Stimulated activated CD8-positive, alpha-beta memory T cell treated with anti-CD3 and anti-CD28 coated beads, Interleukin-4, amount 100 ng/mL, for 1 hour (primary cell): ENCODE measurements around the gene CD99.
"Not testable (repeated sequence)": the region's sequence is repeated elsewhere in the genome, so short reads cannot be mapped to it uniquely, and the experiment has no call there.

Experiments used
- DNase-seq, 2 donors: peaks; one replicate each; pipeline ENCODE4 v3.0.0-alpha.2; 2020; ENCODE audit warnings: low read depth in 2 of 2, low spot score in 1 of 2

The CD99 gene

DNA sequence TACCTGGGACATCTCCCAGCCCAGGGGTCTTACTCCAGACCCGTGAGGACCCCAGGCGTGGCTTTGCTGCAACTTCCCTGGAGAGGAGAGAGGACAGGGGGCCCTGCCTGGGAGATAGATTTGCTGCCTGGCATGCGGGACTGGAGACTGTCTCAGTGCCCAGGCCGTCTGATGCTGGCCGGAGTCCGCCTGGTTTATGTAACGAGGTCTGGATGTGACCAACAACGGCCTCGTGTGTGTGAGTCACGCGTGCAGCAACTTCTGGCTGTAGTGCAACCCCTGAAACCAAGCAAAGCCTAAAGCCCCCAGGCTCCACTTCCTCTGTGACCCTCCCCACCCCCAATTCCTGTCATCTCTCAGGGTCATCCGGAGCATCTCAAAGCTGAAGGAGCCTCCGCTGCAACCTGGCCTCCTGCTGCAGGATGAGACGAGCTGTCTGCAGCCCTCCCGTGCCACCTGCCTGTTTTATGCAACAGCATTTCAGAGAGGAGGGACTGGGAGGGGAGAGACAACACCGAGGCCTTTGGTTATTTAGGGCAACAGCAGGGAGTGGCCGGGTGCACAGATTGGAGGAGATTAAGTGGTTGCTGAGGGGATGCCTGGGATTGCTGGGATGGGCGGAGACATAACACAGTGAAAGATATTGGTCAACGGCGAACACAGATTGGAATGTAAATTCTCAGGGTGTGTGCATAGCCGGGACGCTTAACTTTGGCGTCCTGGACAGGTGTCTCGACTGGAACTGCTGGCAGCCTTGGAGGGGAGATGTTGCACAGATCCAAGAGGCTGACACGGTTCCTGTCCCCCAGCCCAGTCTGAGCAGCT, 76.7 kb downstream of the CD99 start:
- no peak for DNase-seq

DNA sequence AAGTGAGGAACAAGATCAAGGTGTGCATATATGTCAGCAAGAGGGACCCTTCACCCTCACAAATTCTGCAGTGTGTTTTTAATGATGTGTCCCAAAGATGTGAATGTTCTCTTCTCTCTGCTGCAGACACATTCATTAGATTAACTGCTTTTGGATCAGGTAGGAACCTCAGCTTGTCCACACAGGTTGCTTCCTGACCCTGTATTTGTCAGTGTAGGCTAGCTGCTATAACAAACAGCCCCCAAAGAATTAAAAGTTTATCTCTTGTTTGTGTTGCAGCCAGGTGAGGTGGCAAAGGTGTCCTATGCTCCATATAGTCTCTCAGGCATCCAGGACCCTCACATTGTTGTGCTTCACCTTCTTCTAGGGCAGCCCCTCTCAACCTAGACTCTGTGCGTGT, 78.5 kb downstream of the CD99 start:
- no peak for DNase-seq

DNA sequence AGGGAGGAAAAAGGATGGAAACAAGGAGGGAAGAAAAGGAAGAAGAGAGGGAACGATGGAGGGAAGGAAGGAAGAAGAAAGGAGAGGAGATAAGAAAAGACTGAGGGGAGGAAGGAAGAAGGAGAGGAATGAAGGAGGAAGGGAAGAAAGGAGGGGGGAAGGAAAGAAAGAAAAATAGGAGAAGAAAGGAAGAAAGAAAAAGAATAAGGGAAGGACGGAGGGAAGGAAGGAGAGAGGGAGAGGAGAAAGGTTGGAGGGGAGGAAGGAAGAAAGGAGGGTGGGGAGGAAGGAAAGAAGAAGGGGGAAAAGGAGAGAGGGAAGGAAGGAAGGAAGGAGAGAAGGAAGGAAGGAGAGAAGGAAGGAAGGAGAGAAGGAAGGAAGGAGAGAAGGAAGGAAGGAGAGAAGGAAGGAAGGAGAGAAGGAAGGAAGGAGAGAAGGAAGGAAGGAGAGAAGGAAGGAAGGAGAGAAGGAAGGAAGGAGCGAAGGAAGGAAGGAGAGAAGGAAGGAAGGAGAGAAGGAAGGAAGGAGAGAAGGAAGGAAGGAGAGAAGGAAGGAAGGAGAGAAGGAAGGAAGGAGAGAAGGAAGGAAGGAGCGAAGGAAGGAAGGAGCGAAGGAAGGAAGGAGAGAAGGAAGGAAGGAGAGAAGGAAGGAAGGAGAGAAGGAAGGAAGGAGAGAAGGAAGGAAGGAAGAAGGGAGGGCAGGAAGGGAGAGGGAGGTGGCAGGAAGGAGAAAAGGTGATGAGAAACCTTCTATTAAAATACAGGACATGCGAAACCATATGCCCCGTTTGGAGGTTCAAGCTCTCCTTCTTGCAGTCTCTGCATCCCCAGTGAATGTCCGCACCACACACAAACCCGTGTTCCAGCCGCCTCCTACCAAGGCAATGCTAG, 82.3 kb downstream of the CD99 start:
- DNase-seq: not testable (repeated sequence)

DNA sequence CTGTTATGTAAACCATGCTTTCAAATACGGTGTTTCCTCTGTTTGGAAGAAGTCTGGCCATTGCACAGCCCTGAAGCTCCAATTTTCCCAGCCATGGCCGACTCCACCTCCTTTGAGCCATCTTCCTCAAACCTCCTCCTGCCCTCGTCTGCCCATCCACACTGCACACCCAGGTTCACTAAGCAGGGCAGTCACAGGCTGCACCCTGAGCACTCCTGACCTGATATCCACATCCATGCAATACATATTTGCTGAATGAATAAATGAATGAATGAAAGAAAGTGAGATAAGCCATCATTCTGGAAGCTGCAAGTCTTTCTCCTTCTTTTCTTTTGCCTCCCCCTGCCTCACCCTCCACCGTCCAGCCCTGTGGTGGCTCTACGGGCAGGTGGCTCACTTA, 83.0 kb downstream of the CD99 start:
- no peak for DNase-seq

DNA sequence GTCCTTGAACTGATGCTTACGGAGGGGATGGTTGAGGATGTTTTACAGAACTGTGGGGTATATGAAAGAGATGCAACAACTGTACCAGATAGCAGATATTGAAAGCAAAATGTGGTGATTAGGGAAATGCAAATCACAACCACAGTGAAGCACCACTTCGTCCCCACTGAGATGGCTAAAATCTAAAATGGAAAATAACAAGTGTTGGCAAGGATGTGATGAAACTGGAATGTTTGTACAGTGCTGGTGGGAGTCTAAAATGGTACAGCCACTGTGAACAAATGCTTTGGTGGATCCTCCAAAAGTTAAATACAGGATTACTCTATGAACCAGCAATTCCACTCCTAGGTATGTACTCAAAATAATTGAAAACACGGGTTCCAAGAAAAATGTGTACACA, 83.7 kb downstream of the CD99 start:
- DNase-seq: no peak

DNA sequence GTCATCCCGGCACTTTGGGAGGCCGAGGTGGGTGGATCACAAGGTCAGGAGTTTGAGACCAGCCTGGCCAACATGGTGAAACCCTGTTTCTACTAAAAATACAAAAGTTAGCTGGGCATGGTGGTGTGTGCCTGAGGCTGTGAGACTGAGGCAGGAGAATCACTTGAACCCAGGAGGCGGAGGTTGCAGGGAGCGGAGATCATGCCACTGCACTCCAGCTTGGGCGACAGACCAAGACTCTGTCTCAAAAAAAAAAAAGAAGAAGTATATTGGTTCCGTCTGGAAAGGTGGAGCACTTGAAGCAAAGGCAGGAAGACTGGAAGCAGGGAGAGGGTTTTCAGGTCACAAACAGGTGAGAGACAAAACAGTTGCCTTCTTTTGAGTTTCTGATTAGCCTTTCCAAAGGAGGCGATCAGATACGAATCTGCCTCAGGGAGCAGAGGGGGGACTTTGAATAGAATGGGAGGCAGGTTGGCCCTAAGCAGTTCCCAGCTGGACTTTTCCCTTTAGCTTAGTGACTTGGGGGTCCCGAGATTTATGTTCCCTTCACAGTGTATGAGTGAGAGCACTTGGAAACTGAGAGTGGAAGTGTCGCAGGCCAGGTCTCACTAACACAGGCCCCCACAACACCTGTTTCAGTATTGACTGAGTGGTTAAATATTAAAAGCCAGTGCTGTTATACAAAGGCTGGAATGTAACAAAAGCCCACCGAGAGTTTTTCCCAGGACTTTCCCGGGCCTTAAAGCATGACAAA, 89.6 kb downstream of the CD99 start:
- DNase-seq: not testable (repeated sequence)

DNA sequence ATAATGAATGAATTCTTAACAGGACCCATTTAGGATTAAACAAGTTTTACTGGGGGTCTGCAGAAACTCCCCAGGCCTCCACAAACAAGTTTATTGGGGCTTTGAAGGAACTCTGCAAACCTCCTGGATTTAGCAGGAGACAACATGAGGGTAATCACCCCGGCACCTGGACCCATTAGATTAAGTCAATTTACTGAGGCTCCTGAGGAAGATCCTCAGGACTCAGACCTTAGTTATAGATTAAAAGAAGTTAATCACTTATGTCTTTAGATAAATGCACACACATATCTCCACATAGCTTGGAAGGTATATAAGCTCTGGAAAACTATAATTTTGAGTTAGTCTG, 90.1 kb downstream of the CD99 start:
- no peak for DNase-seq

DNA sequence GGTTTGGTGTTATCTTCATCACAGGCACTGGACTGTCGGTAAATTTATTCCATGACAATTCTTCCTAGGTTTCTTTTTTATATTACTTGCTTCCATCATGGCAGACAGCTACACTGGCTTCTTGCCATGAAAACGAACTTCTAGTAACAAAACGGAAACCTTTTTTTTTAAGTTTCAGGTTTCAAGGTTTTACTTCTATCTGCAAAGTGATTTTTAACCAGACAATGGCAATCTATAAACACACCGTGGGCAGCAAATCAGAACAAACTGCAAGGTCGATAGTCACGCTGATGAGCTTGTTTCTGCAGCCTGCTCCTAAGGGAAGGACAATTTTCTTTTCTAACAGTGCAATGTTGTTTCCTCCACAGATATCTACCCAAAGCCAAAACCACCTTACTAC, 90.6 kb downstream of the CD99 start:
- no peak for DNase-seq

DNA sequence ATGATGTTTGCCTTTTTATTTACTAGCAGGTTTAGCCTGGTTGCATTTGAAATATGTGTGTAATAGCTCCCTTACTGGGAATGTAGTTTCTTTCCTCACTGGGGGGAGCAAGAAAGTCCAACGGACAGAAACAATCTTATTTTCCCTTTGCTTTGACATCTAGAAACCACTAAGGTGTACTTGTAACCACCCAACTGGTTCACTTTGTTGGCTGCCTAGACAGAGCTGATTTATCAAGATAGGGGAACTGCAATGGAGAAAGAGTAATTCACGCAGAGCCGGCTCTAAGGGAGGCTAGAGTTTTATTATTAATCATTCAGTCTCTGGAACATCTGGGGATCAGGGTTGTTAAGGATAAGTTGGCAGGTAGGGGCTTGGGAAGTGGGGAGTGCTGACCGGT, 91.1 kb downstream of the CD99 start:
- DNase-seq: no peak

DNA sequence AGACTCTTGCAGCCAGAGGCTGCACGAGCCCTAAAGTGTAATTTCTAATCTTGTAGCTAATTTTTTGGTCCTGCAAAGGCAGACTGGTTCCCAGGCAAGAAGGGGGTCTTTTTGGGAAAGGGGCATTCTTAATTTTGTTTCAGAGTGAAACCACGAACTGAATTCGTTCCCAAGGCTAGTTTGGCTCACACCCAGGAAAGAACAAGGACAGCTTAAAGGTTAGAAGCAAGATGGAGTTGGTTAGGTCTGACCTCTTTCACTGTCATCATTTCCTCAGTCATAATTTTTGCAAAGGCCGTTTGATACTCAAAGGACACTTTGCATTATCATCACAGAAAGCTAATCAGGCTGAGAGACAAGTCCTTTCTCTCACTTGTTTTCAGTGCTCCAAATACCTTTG, 91.7 kb downstream of the CD99 start:
- DNase-seq: no peak

DNA sequence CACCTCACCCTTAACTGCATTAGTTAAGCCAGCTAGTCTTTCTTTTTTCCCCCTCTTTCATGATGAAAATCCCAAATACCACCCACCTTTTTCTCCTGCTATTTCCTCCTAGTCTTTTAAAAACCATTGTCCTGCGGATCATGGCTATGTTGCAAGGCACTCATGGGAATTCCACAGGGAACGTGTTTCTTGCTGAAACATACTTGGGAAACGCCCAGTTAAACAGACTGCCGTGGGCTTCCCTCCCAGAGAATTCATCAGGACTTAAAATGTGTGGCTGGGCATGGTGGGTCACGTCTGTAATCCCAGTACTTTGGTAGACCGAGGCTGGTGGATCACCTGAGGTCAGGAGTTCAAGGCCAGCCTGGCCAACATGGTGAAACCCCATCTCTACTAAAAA, 92.9 kb downstream of the CD99 start:
- no peak for DNase-seq

DNA sequence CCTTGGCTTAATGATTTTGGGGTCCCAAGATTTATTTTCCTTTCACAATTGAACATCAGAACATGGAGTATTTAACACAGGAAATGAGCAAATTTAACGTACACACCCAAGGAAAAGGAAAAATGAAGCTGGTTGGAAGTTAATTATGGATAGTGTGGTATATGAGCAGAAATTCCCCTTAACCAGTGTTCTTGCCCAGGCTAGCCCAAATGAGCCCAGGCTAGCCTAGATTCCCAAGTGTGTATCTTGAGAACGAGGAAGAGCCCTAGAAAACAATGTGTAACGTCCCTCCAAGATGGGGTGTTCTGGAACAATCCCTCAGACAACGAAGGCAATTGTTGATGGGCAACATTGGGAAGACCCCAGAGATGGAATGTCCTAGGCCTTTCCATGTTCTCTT, 94.4 kb downstream of the CD99 start:
- no peak for DNase-seq

DNA sequence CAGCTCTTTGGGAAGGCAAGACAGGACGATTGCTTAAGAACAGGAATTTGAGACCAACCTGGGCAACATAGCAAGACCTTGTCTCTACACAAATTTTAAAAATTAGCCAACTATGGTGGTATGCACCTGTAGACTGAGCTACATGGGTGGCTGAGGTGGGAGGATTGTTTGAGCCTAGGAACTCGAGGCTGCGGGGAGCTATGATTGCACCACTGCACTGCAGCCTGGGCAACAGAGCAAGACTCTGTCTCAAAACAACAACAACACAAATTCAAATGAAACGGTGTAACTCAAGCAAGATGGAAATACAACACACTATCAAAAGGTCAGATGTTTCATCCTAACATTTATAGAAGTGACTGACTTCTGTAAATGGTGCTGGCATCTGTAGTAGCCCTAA, 97.9 kb downstream of the CD99 start:
- DNase-seq: no peak

DNA sequence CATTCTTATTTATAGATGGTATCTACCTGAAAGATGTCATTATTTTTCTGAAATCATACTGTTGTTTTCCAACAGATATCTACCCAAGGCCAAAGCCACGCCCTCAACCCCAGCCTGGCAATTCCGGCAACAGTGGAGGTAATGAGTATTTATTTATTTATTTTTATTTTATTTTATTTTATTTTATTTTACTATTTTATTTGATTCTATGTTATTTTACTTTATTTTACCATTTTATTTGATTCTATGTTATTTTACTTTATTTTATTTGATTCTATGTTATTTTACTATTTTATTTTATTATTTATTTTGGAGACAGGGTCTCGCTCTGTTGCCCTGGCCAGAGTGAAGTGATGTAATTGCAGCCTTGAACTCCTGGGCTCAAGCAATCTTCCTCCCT, 98.5 kb downstream of the CD99 start:
- DNase-seq: no peak
